Right lobe of liver (tissue), 4 donors: Measurements from ENCODE around the gene HEXD.

ENCODE experiments used
- CTCF ChIP-seq, 4 donors: fragments of 200-600 bp in 3 of 4; fragments of 450-650 bp in 1 of 4; IDR thresholded peaks; one replicate each; pipeline versions ENCODE4 v1.5.1 to v1.8.0; 2016 to 2022; ENCODE audit warnings: antibody characterized with exemption in 4 of 4, mild to moderate bottlenecking in 2 of 4
- POLR2A ChIP-seq: fragments of 450-650 bp; IDR thresholded peaks from one replicate; pipeline ENCODE4 v1.6.1; 2017; ENCODE audit warnings: antibody characterized with exemption, mild to moderate bottlenecking
- donor health status: DM: no; HTN: no; CAD: no.
- donor health status: DM: no; HTN: no; CAD: no.
- donor health status: DM: no; HTN: yes; CAD: no.

- TF ChIP-seq CTCF (IDR thresholded peaks at IDR 0.05) = no peak
- TF ChIP-seq POLR2A = no peak
Measured at GRCh38 chr17:82435103-82435502, 17.0 kb downstream of the HEXD start.
